ENCODE data around the gene CD300C.

The CD300C gene

GRCh38 chr17:74513987-74514631 is 31.8 kb downstream of the CD300C start (continued):
- TF ChIP-seq KLF8 (tag by site-specific recombination; IDR thresholded peaks at IDR 0.05) (peak; percentile 100), FEZF1 (tag by site-specific recombination; IDR thresholded peaks at IDR 0.05) (peak; percentile 27), ZNF510 (tag by site-specific recombination; IDR thresholded peaks at IDR 0.05; ENCODE audit: insufficient replicate concordance) (no peak), ZNF266 (tag by site-specific recombination; IDR thresholded peaks at IDR 0.05; ENCODE audit: low read depth) (no peak), HOXD13 (CRISPR knock-in tag; IDR thresholded peaks at IDR 0.05; ENCODE audit: borderline replicate concordance) (no peak), ZBTB26 (tag by site-specific recombination; optimal IDR thresholded peaks at IDR 0.05) (peak; percentile 56), ZNF239 (tag by site-specific recombination; IDR thresholded peaks at IDR 0.05) (peak; percentile 91), GLIS1 (tag by site-specific recombination; IDR thresholded peaks at IDR 0.05) (peak; percentile 63; the same call in 1 of the 2 replicates), ZNF544 (tag by site-specific recombination; IDR thresholded peaks at IDR 0.05) (0 out of 2 replicates have a peak, but pooled peaks have one; percentile 11), ZNF654 (tag by site-specific recombination; IDR thresholded peaks at IDR 0.05; ENCODE audit: low read depth) (peak; percentile 1), ZNF555 (tag by site-specific recombination; conservative IDR thresholded peaks at IDR 0.05) (peak; percentile 18), HOXC10 (CRISPR knock-in tag; IDR thresholded peaks at IDR 0.05) (no peak), PRDM2 (tag by site-specific recombination; IDR thresholded peaks at IDR 0.05; ENCODE audit: borderline replicate concordance) (peak; percentile 17; the same call in 1 of the 2 replicates), PRDM4 (tag by site-specific recombination; IDR thresholded peaks at IDR 0.05) (peak; percentile 39; the same call in 1 of the 2 replicates), ZBTB11 (tag by site-specific recombination; conservative IDR thresholded peaks at IDR 0.05; ENCODE audit: low read depth) (no peak), ZBTB1 (tag by site-specific recombination; IDR thresholded peaks at IDR 0.05) (peak; percentile 75; the same call in 1 of the 2 replicates), ZNF658 (tag by site-specific recombination; IDR thresholded peaks at IDR 0.05) (peak; percentile 99), ZNF707 (tag by site-specific recombination; IDR thresholded peaks at IDR 0.05) (peak; percentile 79; the same call in 1 of the 2 replicates), ZNF37A (tag by site-specific recombination; IDR thresholded peaks at IDR 0.05) (no peak), ZNF529 (tag by site-specific recombination; IDR thresholded peaks at IDR 0.05; ENCODE audit: insufficient replicate concordance) (peak; percentile 12), ZNF157 (tag by site-specific recombination; IDR thresholded peaks at IDR 0.05) (peak; percentile 62), ZNF280D (tag by site-specific recombination; IDR thresholded peaks at IDR 0.05) (peak; percentile 100), MZF1 (tag by site-specific recombination; IDR thresholded peaks at IDR 0.05; ENCODE audit: borderline replicate concordance) (no peak)
